GM12891 (cell line): ENCODE results near the gene PYROXD2.

Experiments
- POLR2A ChIP-seq: IDR thresholded peaks from 2 replicates; pipeline ENCODE4 v1.6.1; 2011; ENCODE audit warnings: low read depth, low read length, control low read depth
- TAF1 ChIP-seq: IDR thresholded peaks from 2 replicates; pipeline ENCODE4 v1.6.1; 2011; ENCODE audit warnings: low read depth, low read length, control low read depth

DNA sequence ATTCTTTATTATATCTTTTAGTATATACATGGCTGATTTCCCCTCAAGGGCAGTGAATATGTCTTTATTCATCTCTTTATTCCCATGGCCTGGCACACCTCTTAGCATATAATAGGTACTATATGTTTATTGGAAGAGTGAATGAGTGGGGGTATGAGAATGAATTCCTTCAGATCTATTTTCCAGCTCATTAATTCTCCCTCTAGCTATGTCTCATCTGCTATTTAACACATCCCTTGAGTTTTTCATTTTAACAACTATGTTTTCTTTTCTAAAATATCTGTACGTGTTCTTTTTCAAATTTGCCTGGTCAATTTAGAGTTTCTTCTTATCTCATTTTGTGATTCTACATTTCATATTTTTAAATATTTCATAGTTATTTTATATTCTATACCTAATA lies 17.3 kb upstream of the PYROXD2 start:
- TF ChIP-seq TAF1, result no peak
- no peak for TF ChIP-seq POLR2A
